SK-N-MC (cell line): ENCODE results near the gene PPP2R2C.

Experiments used
- DNase-seq: peaks from one replicate; pipeline ENCODE4 v3.0.0-alpha.2; 2011; ENCODE audit warnings: low read depth, low spot score
- H3K27ac ChIP-seq: fragments of 200-600 bp; sonication (generic); 2 replicates; pipeline ENCODE4 v1.5.1; 2016; ENCODE audit warnings: mixed run types
- H3K36me3 ChIP-seq: fragments of 200-600 bp; sonication (generic); 2 replicates; pipeline ENCODE4 v1.6.1; 2017; ENCODE audit warnings: antibody characterized with exemption, low read length, mixed read lengths; ENCODE audit not compliant: insufficient read depth
- H3K4me3 ChIP-seq: fragments of 200-600 bp; sonication (generic); 2 replicates; pipeline ENCODE4 v1.5.1; 2016
- H3K9ac ChIP-seq: fragments of 200-600 bp; sonication (generic); 2 replicates; pipeline ENCODE4 v1.8.0; 2017; ENCODE audit warnings: mixed run types, mixed read lengths; ENCODE audit not compliant: insufficient read length
- H3K9me3 ChIP-seq: fragments of 200-600 bp; sonication (generic); 2 replicates; pipeline ENCODE4 v1.6.1; 2017; ENCODE audit warnings: low read depth, mild to moderate bottlenecking, antibody characterized with exemption, low read length, moderate library complexity, mixed read lengths
- EZH2 ChIP-seq: fragments of 200-600 bp; sonication (generic); IDR thresholded peaks from one replicate; pipeline ENCODE4 v1.6.1; 2017; ENCODE audit warnings: antibody characterized with exemption
- FOXP2 ChIP-seq: optimal IDR thresholded peaks from 2 replicates; pipeline ENCODE3; 2011; ENCODE audit warnings: mild to moderate bottlenecking, moderate library complexity; ENCODE audit not compliant: insufficient read depth; ENCODE audit errors: extremely low read length, control extremely low read depth
- POLR2AphosphoS5 ChIP-seq: IDR thresholded peaks from 2 replicates; pipeline ENCODE4 v1.6.1; 2012; ENCODE audit warnings: mild to moderate bottlenecking, low read depth, low read length, borderline replicate concordance

Gene PPP2R2C

DNA sequence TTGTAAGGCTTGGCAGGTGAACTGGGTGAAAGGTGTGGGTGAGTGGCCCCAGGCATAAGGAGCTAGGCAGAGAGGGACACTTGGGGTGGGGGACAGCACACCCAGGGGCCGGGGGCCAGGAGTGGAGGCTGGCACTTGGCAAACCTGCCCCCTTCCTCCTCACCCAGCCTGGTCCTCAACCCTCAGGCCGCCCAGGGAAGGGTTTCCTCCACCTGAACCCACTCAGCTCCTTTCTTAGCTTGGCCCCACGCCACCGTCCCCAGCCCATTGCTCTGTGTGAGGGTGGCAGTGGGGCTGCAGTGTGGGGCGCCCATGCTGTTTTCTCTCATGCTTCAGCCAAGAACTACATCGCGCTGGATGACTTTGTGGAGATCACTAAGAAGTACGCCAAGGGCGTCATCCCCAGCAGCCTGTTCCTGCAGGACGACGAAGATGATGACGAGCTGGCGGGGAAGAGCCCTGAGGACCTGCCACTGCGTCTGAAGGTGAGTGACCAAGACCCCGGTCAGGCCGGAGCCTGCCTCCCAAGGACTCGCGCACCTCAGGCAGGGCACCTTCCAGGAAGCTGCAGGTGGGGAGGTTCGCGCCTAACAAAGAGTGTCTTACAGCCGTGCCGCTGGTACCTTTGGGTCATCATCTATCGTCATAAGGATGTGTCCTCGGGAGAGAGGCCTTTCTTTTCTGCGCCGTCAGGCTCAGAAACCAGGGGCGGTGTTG is 177.6 kb downstream of the PPP2R2C start:
- H3K9ac ChIP-seq: no peak overlapping the region
- no peak overlapping the region for H3K27ac ChIP-seq
- H3K4me3 ChIP-seq: no peak overlapping the region
- no peaks in the 10 kb centered on the region for H3K9me3 ChIP-seq
- TF ChIP-seq POLR2AphosphoS5: no peak
- no peak for TF ChIP-seq EZH2
- no peak for TF ChIP-seq FOXP2
- no peak for DNase-seq
- no peaks in the 10 kb centered on the region for H3K36me3 ChIP-seq

DNA sequence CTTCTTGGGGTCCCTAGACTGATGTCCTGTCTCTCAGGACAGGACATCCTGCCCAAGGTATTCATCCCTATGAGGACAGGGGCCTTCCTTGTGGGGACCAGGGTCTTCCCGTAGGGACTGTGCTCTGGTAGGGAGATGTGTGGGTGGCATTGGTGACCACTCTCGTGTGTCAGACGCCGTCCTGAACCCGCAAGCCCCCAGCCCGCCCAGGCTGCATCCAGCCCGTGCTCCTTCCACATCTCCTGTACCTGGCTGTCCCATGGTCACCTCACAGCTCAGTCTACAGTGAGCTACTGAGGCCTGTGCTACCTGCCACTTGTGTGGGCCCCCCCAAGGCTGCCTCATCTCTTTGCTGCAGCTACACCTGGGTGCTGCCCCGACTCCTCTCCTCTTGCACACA is 178.8 kb downstream of the PPP2R2C start:
- TF ChIP-seq EZH2: no peak
- no peak for TF ChIP-seq POLR2AphosphoS5
- TF ChIP-seq FOXP2: no peak
- Histone ChIP-seq H3K4me3 (no peak overlapping the region), H3K9me3 (no peaks in the 10 kb centered on the region), H3K36me3 (no peaks in the 10 kb centered on the region), H3K27ac (no peak overlapping the region), H3K9ac (no peak overlapping the region)
- no peak for DNase-seq

DNA sequence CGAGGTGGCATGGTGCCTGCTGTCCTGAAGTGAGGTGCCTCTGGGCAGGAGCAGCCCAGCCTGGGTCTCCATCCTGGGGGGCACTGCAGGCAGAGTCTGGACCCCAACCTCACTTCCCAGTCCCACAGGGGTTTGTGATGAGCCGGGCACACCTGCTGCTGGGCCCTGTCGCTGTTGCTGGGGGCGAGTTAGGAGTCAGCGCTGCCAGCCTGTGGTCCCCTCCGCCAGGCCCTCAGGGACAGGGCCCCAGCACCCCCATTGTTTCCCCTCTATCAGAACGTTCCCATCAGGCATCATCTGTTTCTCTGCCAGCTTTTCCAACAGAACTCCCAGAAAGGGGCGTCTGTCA is 179.3 kb downstream of the PPP2R2C start:
- Histone ChIP-seq H3K36me3 (no peaks in the 10 kb centered on the region), H3K27ac (no peak overlapping the region), H3K4me3 (no peak overlapping the region), H3K9ac (no peak overlapping the region), H3K9me3 (no peaks in the 10 kb centered on the region)
- TF ChIP-seq EZH2 (no peak), POLR2AphosphoS5 (no peak), FOXP2 (no peak)
- no peak for DNase-seq

DNA sequence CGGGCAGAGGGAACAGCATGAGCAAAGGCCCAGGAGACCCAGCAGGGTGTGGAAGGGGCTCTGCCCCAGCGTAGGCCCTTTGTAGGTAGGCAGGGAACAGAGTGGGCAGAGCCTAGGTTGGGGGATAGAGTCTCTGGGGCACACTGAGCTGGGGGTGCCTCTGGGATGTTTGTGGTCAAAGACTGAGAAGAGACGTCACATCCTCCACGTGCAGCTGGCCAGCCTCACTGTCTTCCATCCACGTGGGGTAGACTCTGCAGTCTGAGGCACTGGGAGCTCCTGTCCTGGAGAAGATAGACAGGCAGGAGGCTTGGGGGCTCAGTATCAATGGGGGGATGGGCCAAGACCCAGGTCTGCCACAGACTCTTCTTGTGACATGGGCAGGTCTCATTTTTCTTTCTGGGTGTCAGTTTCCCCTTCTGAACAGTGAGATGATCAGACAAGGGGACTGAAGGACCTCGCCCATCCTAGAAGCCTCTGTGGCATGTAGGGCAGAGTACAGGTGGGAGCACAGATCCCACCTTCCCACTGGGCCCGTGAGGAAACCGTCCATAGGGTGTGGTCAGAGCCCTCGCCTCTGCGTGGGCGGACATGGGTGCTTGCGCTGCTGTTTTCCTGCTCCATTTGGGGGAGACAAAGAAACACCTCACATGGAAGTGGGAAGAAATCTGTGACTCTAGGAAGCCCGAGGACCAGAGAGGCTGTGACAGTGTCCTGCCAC is 179.9 kb downstream of the PPP2R2C start:
- Histone ChIP-seq H3K36me3 (no peaks in the 10 kb centered on the region), H3K27ac (no peak overlapping the region)

DNA sequence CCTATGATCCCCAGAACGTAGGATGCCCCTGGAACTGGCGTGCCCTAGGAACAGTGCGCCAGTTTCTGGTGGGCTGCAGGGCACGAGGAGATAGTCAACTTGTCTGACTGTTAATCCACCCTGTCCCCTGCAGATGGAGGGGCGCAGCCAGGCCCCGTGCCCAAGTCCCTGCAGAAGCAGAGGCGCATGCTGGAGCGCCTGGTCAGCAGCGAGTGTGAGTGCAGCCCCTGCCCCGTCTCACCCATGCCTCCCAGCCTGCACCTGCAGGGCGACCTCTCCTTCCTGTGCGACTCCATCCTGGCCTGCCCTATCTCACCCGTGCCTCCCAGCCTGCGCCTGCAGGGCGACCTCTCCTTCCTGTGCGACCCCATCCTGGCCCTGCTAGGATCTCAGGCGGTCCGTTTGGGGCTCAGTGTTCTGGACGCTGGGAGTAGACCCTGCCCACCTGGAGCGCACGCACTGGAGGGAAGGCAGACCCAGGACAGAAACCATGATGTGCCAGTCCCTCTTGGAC is 180.6 kb downstream of the PPP2R2C start:
- H3K36me3 ChIP-seq: no peaks in the 10 kb centered on the region
- no peak for DNase-seq
- H3K4me3 ChIP-seq: no peak overlapping the region
- no peak overlapping the region for H3K27ac ChIP-seq
- H3K9ac ChIP-seq: no peak overlapping the region
- TF ChIP-seq FOXP2 (no peak), EZH2 (no peak), POLR2AphosphoS5 (no peak)
- no peaks in the 10 kb centered on the region for H3K9me3 ChIP-seq

More for the DNA sequence above, 179.9 kb downstream of the PPP2R2C start:
- no peak for DNase-seq
- Histone ChIP-seq H3K9me3 (no peaks in the 10 kb centered on the region), H3K9ac (no peak overlapping the region), H3K4me3 (no peak overlapping the region)
- TF ChIP-seq POLR2AphosphoS5: no peak
- no peak for TF ChIP-seq FOXP2
- no peak for TF ChIP-seq EZH2

DNA sequence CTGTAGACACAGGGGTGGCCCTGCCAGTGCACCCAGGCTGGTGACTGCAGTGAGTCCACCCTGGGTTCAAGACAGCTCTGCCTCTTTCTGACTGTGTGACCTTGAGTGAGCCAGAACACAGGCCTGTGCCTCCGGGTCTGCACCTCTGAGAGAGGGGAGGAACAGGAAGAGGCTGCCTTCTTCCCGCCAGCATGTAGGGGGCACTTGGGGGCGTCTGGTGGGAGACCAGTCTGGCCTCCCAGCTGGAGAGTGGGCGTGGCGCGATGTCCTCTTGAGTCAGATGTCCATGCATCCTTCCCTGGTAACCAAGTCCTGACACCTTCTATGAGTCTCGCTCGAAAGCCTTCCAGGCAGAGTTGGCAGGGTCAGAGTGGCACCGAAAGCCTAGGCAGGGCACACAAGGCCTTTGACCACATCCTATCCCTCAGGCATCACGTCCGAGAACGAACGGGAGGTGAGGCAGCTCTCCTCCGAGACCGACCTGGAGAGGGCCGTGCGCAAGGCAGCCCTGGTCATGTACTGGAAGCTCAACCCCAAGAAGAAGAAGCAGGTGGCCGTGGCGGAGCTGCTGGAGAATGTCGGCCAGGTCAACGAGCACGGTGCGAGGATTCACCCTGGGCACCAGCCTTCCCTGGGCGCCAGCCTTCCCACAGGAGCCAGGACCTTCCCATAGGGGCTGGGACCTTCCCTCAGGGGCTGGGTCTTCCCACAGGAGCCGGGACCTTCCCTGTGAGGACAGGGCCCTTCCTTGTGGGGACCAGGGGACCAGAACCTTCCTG is 181.5 kb downstream of the PPP2R2C start:
- no peak overlapping the region for H3K4me3 ChIP-seq
- no peak overlapping the region for H3K27ac ChIP-seq
- H3K9ac ChIP-seq: no peak overlapping the region
- no peak for TF ChIP-seq FOXP2
- no peak for TF ChIP-seq EZH2
- no peak for TF ChIP-seq POLR2AphosphoS5
- no peaks in the 10 kb centered on the region for H3K9me3 ChIP-seq
- H3K36me3 ChIP-seq: no peaks in the 10 kb centered on the region
- no peak for DNase-seq

DNA sequence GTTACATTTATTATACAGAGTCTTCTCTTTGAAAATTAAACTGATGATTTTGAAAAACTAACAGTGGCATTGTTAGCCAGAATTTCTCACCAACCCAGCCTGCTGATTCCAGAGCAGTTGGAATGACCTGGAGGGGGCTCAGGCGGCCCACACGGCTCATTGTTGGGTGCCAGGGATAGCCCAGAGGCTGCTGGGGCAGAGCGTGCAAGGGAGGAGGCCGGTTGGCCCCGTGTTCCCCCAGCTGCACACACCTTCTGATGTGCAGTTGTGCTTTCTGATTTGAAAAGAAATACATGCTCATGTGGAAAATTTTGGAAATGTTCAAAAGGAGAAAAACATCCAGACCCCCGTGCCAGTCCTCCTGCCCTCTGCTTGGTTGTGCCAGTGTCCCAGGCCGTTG is 182.2 kb downstream of the PPP2R2C start:
- H3K4me3 ChIP-seq: no peak overlapping the region
- no peaks in the 10 kb centered on the region for H3K9me3 ChIP-seq
- TF ChIP-seq POLR2AphosphoS5 (no peak), EZH2 (no peak), FOXP2 (no peak)

DNA sequence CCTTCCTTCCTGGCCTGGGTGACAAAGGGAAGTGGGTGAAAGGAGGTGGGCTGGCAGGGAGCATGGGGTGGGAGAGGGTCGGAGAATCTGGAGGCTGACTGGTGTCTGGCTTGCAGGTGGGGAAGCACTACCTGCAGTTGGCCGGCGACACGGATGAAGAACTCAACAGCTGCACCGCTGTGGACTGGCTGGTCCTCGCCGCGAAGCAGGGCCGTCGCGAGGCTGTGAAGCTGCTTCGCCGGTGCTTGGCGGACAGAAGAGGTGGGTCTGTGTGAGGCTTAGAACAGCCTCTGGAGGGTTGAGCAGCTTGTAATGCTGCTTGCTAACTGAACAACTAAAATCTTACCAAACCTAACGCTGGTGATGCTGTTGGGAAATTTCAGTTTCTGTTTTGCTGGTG is 183.5 kb downstream of the PPP2R2C start:
- Histone ChIP-seq H3K9ac (no peak overlapping the region), H3K4me3 (no peak overlapping the region), H3K36me3 (no peaks in the 10 kb centered on the region)

More for the DNA sequence above, 182.2 kb downstream of the PPP2R2C start:
- H3K27ac ChIP-seq: no peak overlapping the region
- no peaks in the 10 kb centered on the region for H3K36me3 ChIP-seq
- DNase-seq: no peak
- no peak overlapping the region for H3K9ac ChIP-seq

More for the DNA sequence above, 183.5 kb downstream of the PPP2R2C start:
- TF ChIP-seq FOXP2 (no peak), POLR2AphosphoS5 (no peak), EZH2 (no peak)
- Histone ChIP-seq H3K9me3 (no peaks in the 10 kb centered on the region), H3K27ac (no peak overlapping the region)
- DNase-seq: no peak
